CD4-positive, alpha-beta T cell (primary cell): ENCODE measurements around the gene BTBD9. TPM values are rescaled to one million over a fixed set of nuclear protein-coding genes. Genes with fewer than 3 reads are reported as not detected.

ENCODE experiments used
- ATAC-seq: fragments of 200-7000 bp; cut with Tn5 transposase; one replicate; pipeline ENCODE4 v1.10.0; 2022; ENCODE audit warnings: mild to moderate bottlenecking; ENCODE audit not compliant: poor library complexity
- CTCF ChIA-PET: fragments of 350-600 bp; sonication (Branson Sonifier 250); formaldehyde crosslinking; loops from one replicate; lab custom pipeline; 2021; ENCODE audit warnings: antibody characterized with exemption, inconsistent platforms; lab: Charles Lee
- POLR2A ChIA-PET: fragments of 350-600 bp; sonication (Branson Sonifier 250); formaldehyde crosslinking; loops from one replicate; lab custom pipeline; 2021; ENCODE audit warnings: antibody characterized with exemption, inconsistent platforms; lab: Charles Lee
- DNase-seq, 14 experiments: peaks; one replicate each; pipeline ENCODE4 v3.0.0-alpha.2; 2013 to 2020; ENCODE audit warnings: mixed read lengths in 2 of 14
- H3K27ac ChIP-seq, 2 donors: one replicate each; pipeline versions ENCODE4 v1.5.1 to v1.7.0; 2013; ENCODE audit warnings: low read length in 2 of 2, low read depth in 1 of 2, mild to moderate bottlenecking in 1 of 2
- H3K27me3 ChIP-seq, 2 experiments: 1 replicate in 1 of 2; 2 replicates in 1 of 2; pipeline versions ENCODE4 v1.6.1 to v1.7.0; 2013; ENCODE audit warnings: low read length in 2 of 2, control low read depth in 1 of 2, mild to moderate bottlenecking in 1 of 2, moderate library complexity in 1 of 2; ENCODE audit not compliant: insufficient read depth in 2 of 2, control insufficient read depth in 1 of 2
- H3K36me3 ChIP-seq: one replicate; pipeline ENCODE4 v1.6.1; 2013; ENCODE audit warnings: low read length, control low read depth; ENCODE audit not compliant: insufficient read depth
- H3K4me1 ChIP-seq: one replicate; pipeline ENCODE4 v1.6.1; 2013; ENCODE audit warnings: low read length, control low read depth; ENCODE audit not compliant: insufficient read depth
- H3K4me3 ChIP-seq: one replicate; pipeline ENCODE4 v1.5.1; 2013; ENCODE audit warnings: mild to moderate bottlenecking, low read length, moderate library complexity
- H3K9me3 ChIP-seq, 2 experiments: 1 replicate in 1 of 2; 2 replicates in 1 of 2; pipeline versions ENCODE4 v1.6.1 to v1.7.0; 2013; ENCODE audit warnings: low read length in 2 of 2, mild to moderate bottlenecking in 2 of 2, control low read depth in 1 of 2, moderate library complexity in 1 of 2; ENCODE audit not compliant: control insufficient read depth in 1 of 2, insufficient read depth in 1 of 2
- H3K27ac Mint-ChIP-seq: one replicate; pipeline ENCODE4 v1.8.0; 2020; ENCODE audit warnings: mixed read lengths
- H3K27me3 Mint-ChIP-seq: one replicate; pipeline ENCODE4 v1.8.0; 2021; ENCODE audit warnings: mixed read lengths
- H3K36me3 Mint-ChIP-seq: one replicate; pipeline ENCODE4 v1.8.0; 2021; ENCODE audit warnings: low read depth, mixed read lengths
- H3K4me1 Mint-ChIP-seq: one replicate; pipeline ENCODE4 v1.8.0; 2021; ENCODE audit warnings: low read depth, mixed read lengths
- H3K4me3 Mint-ChIP-seq: one replicate; pipeline ENCODE4 v1.8.0; 2020; ENCODE audit warnings: mild to moderate bottlenecking, mixed read lengths
- H3K9me3 Mint-ChIP-seq: one replicate; pipeline ENCODE4 v1.8.0; 2020; ENCODE audit warnings: mixed read lengths
- intact Hi-C, 2 experiments: fragments of 100-400 bp; cut with DNase I in 1 of 2; cut with micrococcal nuclease in 1 of 2; formaldehyde crosslinking; loops; one replicate each; pipeline versions ENCODE4 v1.15.1 to v1.9.0; 2023 to 2025; cut with DNase I, micrococcal nuclease
- total RNA-seq, 174 experiments: library from RNA in 2 of 174; stranded (reverse) in 2 of 174; gene quantifications; one replicate each; pipeline ENCODE4 v1.2.3 and lab custom pipeline; 2021 to 2026
- TF ChIP-seq, protein P1 (sequence below): fragments of 200-600 bp; IDR thresholded peaks from one replicate; pipeline ENCODE4 v1.8.0; 2022; ENCODE audit warnings: antibody characterized with exemption, mild to moderate bottlenecking

The BTBD9 gene
- total RNA-seq, 2 experiments from 2014 or later, result 58.7 to 59.3 TPM

DNA sequence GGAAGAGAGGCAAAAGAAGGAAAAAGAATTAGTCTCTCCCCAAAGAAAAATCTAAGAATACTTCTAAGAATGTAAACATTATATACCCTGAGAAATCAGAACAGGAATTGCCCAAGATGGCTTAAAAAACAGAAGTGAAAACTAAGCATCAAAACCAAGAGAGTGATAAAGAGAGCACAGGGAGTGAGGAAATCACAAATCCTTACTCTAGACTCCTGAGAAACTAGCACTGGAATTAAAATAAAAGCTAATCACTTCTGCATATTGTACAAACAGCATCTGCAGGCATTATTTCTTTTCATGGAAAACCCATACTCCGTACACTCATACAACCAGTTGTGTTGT, 285.7 kb downstream of the BTBD9 start:
- Histone ChIP-seq H3K4me3 (no peak overlapping the region), H3K27me3 (no peaks in the 10 kb centered on the region), H3K9me3 (no peaks in the 10 kb centered on the region), H3K4me1 (no peaks in the 10 kb centered on the region), H3K27ac (no peak overlapping the region), H3K36me3 (no peaks in the 10 kb centered on the region)
- H3K4me3 Mint-ChIP-seq, result no peak overlapping the region
- DNase-seq, result no peak
- ATAC-seq, result no peak
- H3K9me3 Mint-ChIP-seq, result no peaks in the 10 kb centered on the region
- intact Hi-C loops, result no loop called here
- POLR2A ChIA-PET, result no interaction called here
- TF ChIP-seq, protein P1, sequence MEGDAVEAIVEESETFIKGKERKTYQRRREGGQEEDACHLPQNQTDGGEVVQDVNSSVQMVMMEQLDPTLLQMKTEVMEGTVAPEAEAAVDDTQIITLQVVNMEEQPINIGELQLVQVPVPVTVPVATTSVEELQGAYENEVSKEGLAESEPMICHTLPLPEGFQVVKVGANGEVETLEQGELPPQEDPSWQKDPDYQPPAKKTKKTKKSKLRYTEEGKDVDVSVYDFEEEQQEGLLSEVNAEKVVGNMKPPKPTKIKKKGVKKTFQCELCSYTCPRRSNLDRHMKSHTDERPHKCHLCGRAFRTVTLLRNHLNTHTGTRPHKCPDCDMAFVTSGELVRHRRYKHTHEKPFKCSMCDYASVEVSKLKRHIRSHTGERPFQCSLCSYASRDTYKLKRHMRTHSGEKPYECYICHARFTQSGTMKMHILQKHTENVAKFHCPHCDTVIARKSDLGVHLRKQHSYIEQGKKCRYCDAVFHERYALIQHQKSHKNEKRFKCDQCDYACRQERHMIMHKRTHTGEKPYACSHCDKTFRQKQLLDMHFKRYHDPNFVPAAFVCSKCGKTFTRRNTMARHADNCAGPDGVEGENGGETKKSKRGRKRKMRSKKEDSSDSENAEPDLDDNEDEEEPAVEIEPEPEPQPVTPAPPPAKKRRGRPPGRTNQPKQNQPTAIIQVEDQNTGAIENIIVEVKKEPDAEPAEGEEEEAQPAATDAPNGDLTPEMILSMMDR, result no peak
- no peaks in the 10 kb centered on the region for H3K27me3 Mint-ChIP-seq
- peaks cover 7% of the 10 kb centered on the region for H3K36me3 Mint-ChIP-seq
- H3K4me1 Mint-ChIP-seq, result no peaks in the 10 kb centered on the region
- H3K27ac Mint-ChIP-seq, result no peak overlapping the region
- CTCF ChIA-PET, result no interaction called here

DNA sequence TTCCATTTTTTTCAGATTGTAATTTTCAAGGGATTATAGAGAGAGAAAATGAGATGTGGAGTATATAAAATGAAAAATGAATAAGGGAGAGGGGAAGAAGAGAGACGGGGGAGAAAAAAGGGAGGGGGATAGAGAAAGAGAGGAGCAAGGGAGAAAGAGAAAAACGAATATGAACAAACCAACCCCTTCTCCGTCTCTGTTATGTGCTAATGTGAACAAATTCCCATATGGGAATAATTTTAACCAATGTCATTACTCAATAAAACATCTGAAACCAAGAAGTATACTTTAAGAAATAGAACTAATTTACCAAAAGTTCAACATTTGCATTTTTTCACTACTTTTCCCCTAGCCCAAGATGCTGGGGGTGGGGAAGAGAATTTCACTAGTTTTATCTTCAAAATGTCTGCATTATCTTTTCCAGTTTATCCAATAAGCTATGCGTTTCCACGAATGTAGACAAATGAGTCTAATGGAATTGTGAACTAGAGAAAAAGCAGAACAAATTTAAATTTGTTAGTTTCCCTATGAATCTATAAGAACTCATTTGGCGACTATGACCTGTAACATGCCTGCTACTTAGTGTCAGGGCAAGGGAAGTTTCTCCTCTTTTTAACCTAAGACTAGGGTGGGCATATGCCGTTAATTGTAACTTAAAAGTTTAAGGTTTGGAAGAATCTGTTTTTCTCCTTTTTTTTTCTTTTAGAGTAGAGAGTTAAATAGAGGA, 286.3 kb downstream of the BTBD9 start:
- Mint-ChIP-seq H3K27ac (no peak overlapping the region), H3K4me3 (no peak overlapping the region), H3K9me3 (no peaks in the 10 kb centered on the region), H3K27me3 (no peaks in the 10 kb centered on the region), H3K36me3 (peaks cover 7% of the 10 kb centered on the region), H3K4me1 (no peaks in the 10 kb centered on the region)
- CTCF ChIA-PET, result no interaction called here
- POLR2A ChIA-PET, result no interaction called here
- ATAC-seq (no peak), DNase-seq (no peak)
- Histone ChIP-seq H3K27me3 (no peaks in the 10 kb centered on the region), H3K4me1 (no peaks in the 10 kb centered on the region), H3K4me3 (no peak overlapping the region), H3K9me3 (no peaks in the 10 kb centered on the region), H3K27ac (no peak overlapping the region), H3K36me3 (no peaks in the 10 kb centered on the region)
- intact Hi-C loops, result no loop called here
- TF ChIP-seq, protein P1, result no peak

DNA sequence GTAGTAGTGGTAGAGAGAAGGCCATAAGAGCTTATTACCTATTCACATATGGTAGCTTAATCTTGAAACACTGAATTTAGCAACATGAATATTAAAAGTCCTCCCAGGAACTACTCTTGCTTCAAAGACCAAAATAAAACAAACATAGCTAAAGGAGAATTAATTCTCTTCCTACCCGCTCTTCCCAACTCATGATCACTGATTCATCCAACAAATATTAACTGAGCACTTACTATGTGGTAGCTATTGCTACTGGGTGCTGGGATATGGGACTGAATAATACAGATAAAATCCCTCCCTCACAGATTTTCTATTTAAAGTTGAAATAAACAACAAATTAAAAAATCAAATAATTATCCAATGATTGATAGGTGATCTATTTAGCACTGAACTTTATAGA, 287.1 kb downstream of the BTBD9 start:
- no peaks in the 10 kb centered on the region for H3K27me3 Mint-ChIP-seq
- H3K4me3 Mint-ChIP-seq, result no peak overlapping the region
- no peaks in the 10 kb centered on the region for H3K27me3 ChIP-seq
- peaks cover 3% of the 10 kb centered on the region for H3K36me3 Mint-ChIP-seq
- no peak overlapping the region for H3K4me3 ChIP-seq
- intact Hi-C loops, result no loop called here
- H3K27ac ChIP-seq, result no peak overlapping the region
- ChIA-PET CTCF (no interaction called here), POLR2A (interaction anchor here (0.9 kb wide), 1 partner anchor 32 kb away, joined by 3 read pairs; no protein-coding TSS in a partner anchor)
- TF ChIP-seq, protein P1, result no peak
- no peaks in the 10 kb centered on the region for H3K36me3 ChIP-seq
- DNase-seq (no peak), ATAC-seq (no peak)
- no peaks in the 10 kb centered on the region for H3K9me3 ChIP-seq
- H3K4me1 Mint-ChIP-seq, result no peaks in the 10 kb centered on the region
- H3K27ac Mint-ChIP-seq, result no peak overlapping the region
- no peaks in the 10 kb centered on the region for H3K4me1 ChIP-seq
- no peaks in the 10 kb centered on the region for H3K9me3 Mint-ChIP-seq
